Germinal center (tissue), 1 donor: ENCODE results near the gene HBA1.
"Not testable (repeated sequence)": the region's sequence is repeated elsewhere in the genome, so short reads cannot be mapped to it uniquely, and the experiment has no call there.

Experiments
- DNase-seq: peaks from one replicate; pipeline ENCODE4 v3.0.0; 2012; ENCODE audit warnings: mixed read lengths, low spot score

The HBA1 gene

GRCh38 chr16:159136-159849 is 17.2 kb upstream of the HBA1 start:
- DNase-seq, result no peak

GRCh38 chr16:160242-160641 is 16.2 kb upstream of the HBA1 start:
- not testable (repeated sequence) for DNase-seq

GRCh38 chr16:160691-161190 is 15.7 kb upstream of the HBA1 start:
- no peak for DNase-seq

DNA sequence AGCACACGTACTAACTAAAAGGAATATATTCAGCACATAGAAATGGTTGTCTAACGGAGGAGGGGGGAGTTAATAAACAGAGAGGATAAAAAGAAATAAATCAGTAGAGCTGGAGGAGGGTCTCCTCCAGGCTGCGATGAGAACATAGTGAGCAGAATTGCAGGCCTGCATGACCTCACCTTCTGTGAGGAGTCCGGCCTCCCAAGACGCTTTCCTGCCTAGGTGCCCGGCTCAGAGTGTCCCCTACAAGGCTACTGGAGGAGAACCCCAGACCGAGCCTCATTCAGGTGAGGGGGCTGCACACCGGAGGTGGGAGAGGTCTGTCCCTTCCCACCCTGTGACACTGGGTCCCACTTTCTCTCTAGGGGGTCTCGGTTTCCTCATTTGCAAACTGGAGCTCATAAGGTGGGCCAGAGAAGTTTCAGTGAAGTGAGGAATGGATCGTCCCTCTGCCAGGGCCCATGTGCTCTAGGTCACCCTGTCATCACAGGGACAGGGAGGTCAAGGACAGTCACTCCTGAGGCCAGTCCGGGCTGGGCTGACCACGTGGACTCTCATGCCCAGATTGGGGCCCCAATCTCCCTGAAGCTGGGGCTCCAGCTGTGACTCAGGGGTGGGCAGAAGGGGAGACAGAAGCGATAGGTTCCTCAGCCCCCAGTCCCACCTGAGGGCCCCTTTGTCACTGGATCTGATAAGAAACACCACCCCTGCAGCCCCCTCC is 14.0 kb upstream of the HBA1 start:
- DNase-seq, result no peak

GRCh38 chr16:163139-163538 is 13.3 kb upstream of the HBA1 start:
- DNase-seq, result not testable (repeated sequence)

DNA sequence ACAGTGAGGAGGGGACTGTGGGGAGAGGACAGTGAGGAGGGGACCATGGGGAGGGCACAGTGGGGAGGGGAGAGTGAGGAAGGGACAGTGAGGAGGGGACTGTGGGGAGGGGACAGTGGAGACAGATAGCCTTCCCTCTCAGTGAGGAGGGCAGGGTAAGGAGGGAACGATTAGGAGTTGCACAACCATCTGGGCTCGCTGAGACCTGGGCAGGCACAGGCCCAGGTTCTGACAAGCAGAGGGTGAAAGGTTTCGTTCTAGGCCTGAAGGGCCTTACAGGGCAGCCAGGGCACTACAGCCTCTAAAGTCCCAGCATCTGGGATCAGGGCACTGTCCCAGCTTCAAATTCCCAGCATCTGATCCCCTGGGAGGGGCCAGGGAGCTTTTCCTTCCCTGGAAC is 12.8 kb upstream of the HBA1 start:
- DNase-seq, result not testable (repeated sequence)

GRCh38 chr16:164134-164823 is 12.2 kb upstream of the HBA1 start:
- DNase-seq, result not testable (repeated sequence)

GRCh38 chr16:164827-165538 is 11.5 kb upstream of the HBA1 start:
- no peak for DNase-seq

- DNase-seq, result no peak
Measured at GRCh38 chr16:165539-166374, 10.7 kb upstream of the HBA1 start, which contains the start of gene HBM. Gene HBM, plus strand, starts transcription at chr16:165978. Its CDS starts 20 bp downstream, at chr16:165998.

- DNase-seq, result no peak
Measured at GRCh38 chr16:166375-167121, 9.9 kb upstream of the HBA1 start.

- DNase-seq, result no peak
Measured at GRCh38 chr16:167122-167690, 9.3 kb upstream of the HBA1 start.

GRCh38 chr16:168424-168823 is 8.1 kb upstream of the HBA1 start:
- DNase-seq, result no peak

GRCh38 chr16:169014-169413 is 7.5 kb upstream of the HBA1 start:
- DNase-seq, result no peak

GRCh38 chr16:170088-170507 is 6.4 kb upstream of the HBA1 start:
- DNase-seq, result not testable (repeated sequence)

DNA sequence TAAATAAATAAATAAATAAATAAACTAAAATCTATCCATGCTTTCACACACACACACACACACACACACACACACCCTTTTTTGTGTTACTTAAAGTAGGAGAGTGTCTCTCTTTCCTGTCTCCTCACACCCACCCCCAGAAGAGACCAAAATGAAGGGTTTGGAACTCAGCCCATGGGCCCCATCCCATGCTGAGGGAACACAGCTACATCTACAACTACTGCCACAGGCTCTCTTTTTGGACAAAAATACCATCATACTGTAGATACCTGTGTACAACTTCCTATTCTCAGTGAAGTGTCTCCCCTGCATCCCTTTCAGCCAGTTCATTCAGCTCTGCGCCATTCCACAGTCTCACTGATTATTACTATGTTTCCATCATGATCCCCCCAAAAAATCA is 5.7 kb upstream of the HBA1 start:
- no peak for DNase-seq

GRCh38 chr16:172374-172941 is 4.0 kb upstream of the HBA1 start, which contains the start of gene HBA2:
Gene HBA2, plus strand, starts transcription at chr16:172876. Its CDS starts 37 bp downstream, at chr16:172913.
- DNase-seq, result not testable (repeated sequence)

DNA sequence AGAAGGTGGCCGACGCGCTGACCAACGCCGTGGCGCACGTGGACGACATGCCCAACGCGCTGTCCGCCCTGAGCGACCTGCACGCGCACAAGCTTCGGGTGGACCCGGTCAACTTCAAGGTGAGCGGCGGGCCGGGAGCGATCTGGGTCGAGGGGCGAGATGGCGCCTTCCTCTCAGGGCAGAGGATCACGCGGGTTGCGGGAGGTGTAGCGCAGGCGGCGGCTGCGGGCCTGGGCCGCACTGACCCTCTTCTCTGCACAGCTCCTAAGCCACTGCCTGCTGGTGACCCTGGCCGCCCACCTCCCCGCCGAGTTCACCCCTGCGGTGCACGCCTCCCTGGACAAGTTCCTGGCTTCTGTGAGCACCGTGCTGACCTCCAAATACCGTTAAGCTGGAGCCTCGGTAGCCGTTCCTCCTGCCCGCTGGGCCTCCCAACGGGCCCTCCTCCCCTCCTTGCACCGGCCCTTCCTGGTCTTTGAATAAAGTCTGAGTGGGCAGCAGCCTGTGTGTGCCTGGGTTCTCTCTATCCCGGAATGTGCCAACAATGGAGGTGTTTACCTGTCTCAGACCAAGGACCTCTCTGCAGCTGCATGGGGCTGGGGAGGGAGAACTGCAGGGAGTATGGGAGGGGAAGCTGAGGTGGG is 3.1 kb upstream of the HBA1 start:
- not testable (repeated sequence) for DNase-seq

GRCh38 chr16:173928-174769 is 2.3 kb upstream of the HBA1 start:
- not testable (repeated sequence) for DNase-seq
